Ramos (cell line): ENCODE measurements around the gene YPEL2.
"Not testable (repeated sequence)": the region's sequence is repeated elsewhere in the genome, so short reads cannot be mapped to it uniquely, and the experiment has no call there.

ENCODE experiments used
- in situ Hi-C: fragments of 300-500 bp; cut with MboI; formaldehyde crosslinking; loops from one replicate; pipeline ENCODE4 v1.14.3; 2022; ENCODE audit warnings: low sequenced_read_pairs; ENCODE audit not compliant: unreplicated experiment

YPEL2 gene

DNA sequence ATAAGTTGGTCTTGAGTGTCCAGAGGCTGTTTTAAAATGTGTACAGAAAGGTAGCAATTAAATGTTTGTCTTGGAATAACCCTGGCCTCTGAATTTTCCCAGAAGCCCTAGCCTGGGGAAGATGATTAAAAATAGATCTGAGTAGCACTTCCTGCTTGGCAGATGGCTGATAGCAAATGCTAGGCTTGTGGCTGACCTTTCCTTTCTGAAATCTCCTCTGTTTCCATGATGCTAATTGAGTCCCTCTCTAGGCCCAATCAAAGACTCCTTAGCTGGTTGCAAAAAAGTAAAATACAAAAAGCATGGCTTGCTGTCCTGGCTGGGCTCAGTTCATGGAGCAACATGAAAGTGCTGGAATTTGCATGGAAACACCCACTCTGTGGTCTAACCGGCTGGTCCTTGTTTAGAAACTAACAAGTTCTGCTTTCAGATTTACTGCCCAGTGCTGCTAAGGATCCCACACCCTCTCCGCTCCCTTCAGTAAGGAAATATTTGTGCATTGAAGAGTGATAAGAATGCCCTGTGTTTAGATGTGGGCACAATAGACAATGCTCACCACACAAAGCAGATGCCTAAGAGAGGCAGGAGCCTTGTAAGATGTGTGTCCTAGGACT lies 40.8 kb downstream of the YPEL2 start:
- in situ Hi-C loops = no loop called here

GRCh38 chr17:59373882-59374495 lies 42.5 kb downstream of the YPEL2 start:
- in situ Hi-C loops = no loop called here

DNA sequence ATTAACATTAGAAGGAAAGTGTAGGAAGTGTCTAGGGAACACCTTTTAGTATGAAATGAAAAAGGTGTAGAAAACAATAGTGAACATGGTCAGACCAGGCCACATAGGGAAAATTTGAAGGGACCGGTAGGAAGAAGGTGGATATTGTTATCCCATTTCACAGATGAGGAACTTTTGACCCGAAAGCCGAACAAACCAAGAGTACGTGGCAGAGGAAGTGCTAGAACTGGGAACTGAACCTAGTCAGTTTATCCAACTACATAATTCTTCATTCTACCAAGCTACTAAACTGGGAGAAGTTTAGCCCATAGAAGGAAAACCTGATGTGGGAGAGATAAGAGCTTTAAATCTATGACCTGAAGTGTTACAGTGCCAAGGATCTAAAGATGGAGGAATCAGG lies 43.2 kb downstream of the YPEL2 start:
- in situ Hi-C loops = no loop called here

- in situ Hi-C loops = no loop called here
Measured at GRCh38 chr17:59375857-59376256, 44.4 kb downstream of the YPEL2 start.

- in situ Hi-C loops = no loop called here
Measured at GRCh38 chr17:59376506-59376905, 45.1 kb downstream of the YPEL2 start.

DNA sequence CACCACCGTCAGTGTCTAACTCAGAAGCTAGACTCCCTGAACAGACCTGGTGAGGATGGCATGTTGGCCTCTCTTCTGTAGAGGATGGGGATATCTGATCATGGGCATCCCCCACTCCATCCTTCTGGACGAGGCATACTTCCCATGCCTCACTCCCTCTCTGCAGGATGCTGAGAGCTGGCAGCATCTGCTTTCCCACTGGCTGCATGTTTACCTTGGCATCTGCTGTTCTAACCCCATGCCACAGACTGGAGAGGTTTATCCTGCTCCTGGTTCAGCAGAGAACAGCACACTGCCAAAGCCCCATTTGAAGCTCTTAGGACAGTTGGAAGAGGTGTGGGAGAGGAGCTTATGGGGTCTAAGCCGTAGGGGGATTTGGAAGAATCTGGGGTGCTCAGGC lies 46.0 kb downstream of the YPEL2 start:
- in situ Hi-C loops = no loop called here

- in situ Hi-C loops = no loop called here
Measured at GRCh38 chr17:59378675-59379074, 47.2 kb downstream of the YPEL2 start.

- in situ Hi-C loops = no loop called here
Measured at GRCh38 chr17:59380474-59380873, 49.0 kb downstream of the YPEL2 start.

DNA sequence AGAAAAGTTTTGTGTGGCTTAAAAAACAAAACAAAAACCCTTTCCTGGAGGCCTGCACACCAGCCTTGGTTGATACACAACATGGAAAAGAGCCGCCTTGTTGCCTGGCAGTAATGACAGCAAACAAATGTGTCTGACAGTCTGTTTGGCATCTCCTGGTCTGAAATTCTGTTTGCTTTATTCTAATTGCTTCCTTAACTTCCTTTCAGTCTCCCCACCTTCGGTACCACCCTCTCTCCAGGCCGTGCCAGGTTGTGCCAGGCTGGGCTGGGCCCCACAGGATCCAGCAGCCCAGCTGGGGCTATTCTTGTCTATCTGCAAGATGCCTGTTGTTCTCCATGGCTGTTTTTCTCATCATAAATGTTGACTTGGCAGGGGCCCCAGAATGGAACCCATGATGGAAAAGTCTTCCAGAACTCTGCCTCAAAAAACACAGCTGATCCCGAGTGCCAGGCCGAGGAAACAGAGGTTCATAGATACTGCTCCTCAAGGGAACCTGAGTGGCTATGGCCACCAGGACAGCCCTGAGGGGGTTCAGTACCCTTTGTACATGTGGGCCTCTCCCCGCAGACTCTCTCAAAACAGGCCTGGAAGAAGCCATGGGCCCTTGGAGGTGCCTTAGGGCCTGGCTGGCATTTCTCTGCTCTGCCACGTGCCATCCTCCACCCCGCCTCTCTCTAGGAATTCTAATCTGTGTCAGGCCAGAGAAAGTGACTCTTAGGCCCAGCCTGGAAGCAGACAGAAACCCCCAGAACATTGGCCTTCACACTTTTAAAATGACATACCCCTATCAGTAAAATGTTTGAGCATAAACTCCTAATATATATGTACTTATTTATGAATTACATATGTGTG lies 50.5 kb downstream of the YPEL2 start:
- in situ Hi-C loops = no loop called here

DNA sequence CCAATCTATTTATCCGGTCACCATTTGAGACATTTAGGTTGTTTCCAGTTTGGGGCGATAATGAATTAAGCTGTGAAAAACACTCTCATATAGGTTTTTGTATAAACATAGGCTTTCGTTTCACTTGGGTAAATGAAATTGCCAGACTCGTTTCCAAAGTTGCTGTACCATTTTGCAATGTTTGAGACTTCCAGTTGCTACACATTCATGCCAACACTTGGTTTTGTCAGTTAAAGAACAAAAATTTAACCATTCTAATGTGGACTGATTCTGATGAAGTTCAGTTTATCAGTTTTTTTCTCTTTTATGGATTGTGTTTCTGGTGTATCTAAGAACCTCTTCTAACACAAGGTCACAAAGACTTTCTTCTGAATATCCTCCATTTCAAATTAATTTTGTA lies 52.4 kb downstream of the YPEL2 start:
- in situ Hi-C loops = no loop called here

DNA sequence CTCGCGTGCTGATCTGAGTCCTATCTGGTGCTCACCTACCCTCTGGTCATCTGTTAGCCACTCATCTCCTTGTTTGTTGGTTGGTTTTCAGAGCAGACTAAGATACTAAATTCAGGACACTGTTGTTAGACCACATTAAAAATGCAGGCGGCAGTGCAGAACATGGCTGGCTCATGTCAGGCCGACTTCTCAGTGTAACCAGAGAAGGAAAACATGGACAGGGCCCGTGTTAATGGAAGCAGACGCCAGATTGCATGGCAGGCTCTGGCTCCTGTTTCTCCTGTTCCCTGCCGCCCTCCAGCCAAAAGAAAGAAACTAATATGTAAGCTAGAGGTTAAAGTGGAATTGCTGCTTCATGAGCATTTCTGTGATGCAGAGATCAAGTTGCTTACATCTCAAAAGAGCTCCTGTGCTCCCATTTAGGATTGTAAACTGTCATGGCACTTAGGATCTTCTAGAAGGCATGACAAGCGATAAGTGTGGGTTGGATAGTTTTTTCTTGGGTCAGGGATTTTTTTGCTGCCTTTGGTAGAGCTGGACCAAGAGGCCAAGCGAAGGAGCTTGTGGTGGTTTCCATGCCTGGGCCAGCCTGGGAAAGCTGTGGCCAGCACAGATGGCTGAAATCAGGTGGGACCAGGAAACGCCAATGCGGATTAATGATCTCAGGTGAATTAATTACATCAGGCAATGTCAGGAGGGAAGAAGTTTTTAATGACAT lies 56.1 kb downstream of the YPEL2 start:
- in situ Hi-C loops = no loop called here

GRCh38 chr17:59388069-59388556 lies 56.7 kb downstream of the YPEL2 start:
- in situ Hi-C loops = no loop called here

- in situ Hi-C loops = no loop called here
Measured at GRCh38 chr17:59389066-59389465, 57.6 kb downstream of the YPEL2 start.

DNA sequence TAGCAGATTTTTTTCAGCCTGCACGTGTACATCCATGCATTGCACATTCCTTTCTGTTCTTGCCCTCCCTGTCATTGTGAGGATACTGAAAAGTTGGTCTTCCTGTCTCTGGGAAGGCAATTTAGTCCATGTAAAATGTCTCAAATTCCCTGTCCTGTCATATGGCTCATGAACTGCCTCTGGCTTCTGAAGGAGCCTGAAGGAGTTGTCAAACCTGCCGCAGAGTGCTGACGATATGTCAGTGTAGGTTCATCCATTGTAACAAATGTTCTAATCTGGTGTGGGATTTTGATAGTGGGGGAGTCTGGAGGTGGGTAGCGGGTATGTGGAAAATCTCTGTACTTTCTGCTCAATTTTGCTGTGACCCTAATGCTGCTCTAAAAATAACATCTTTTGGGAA lies 59.6 kb downstream of the YPEL2 start:
- in situ Hi-C loops = no loop called here

GRCh38 chr17:59392973-59393679 lies 61.7 kb downstream of the YPEL2 start:
- in situ Hi-C loops = no loop called here

DNA sequence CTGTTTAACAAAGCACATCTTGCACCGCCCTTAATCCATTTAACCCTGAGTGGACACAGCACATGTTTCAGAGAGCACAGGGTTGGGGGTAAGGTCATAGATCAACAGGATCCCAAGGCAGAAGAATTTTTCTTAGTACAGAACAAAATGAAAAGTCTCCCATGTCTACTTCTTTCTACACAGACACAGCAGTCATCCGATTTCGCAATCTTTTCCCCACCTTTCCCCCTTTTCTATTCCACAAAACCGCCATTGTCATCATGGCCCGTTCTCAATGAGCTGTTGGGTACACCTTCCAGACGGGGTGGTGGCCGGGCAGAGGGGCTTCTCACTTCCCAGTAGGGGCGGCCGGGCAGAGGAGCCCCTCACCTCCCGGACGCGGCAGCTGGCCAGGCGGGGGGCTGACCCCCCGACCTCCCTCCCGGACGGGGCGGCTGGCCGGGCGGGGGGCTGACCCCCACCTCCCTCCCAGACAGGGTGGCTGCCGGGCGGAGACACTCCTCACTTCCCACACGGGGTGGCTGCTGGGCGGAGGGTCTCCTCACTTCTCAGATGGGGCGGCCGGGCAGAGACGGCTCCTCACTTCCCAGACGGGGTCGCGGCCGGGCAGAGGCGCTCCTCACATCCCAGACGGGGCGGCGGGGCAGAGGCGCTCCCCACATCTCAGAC lies 62.4 kb downstream of the YPEL2 start:
- in situ Hi-C loops = not testable (repeated sequence)

DNA sequence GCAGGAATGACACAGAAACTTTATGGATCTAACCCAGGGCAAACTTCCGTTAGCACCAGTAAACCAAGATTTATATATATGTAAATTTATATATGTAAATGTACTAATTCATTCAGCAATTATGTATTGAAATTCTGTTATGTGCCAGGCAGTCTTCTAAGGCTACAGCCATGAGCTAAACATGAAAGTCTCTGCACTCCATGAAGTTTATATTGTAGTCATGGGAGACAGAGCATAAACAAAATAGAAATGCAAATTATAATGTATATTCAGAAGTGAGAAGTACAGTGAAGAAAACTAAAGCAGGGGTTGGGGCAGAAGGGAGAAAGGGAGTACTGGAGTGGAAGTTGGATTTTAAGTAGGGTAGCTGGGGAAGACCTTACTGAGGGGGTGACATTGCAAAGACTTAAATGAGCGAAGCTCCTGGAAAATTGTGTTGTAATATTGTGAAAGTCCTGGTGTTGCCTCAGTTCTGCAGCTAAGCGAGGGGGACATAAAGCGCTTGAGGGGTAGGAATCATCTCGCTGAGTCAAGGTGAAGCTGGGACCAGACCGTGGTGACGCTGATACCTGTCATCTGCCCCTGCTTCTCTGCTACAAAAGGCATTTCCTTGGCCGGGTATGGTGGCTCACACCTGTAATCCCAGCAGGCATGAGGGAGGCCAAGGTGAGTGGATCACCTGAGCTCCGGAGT lies 64.8 kb downstream of the YPEL2 start:
- in situ Hi-C loops = no loop called here

GRCh38 chr17:59397316-59398073 lies 66.0 kb downstream of the YPEL2 start:
- in situ Hi-C loops = no loop called here
